HEK293 (cell line): ENCODE results near the gene ARSJ.

Experiments used
- CTCF ChIA-PET: fragments of 350-600 bp; formaldehyde crosslinking; extraction: SDS; loops from one replicate; lab custom pipeline; 2021; ENCODE audit warnings: antibody characterized with exemption; lab: Yijun Ruan, JAX
- POLR2A ChIA-PET: fragments of 300-600 bp; formaldehyde crosslinking; extraction: SDS; loops from one replicate; lab custom pipeline; 2020; ENCODE audit warnings: antibody characterized with exemption, inconsistent platforms; lab: Yijun Ruan, JAX
- H3K27ac ChIP-seq: fragments of 200-500 bp; sonication (Bioruptor generic); 2 replicates; pipeline ENCODE4 v1.5.1; 2014; ENCODE audit warnings: low read depth, low read length, control low read depth, inconsistent platforms; ENCODE audit errors: extremely low read depth
- H3K36me3 ChIP-seq, 2 experiments: fragments of 200-500 bp in 1 of 2; sonication (Bioruptor generic) in 1 of 2; 1 replicate in 1 of 2; 2 replicates in 1 of 2; pipeline ENCODE4 v1.5.1; 2014 to 2017; ENCODE audit warnings: inconsistent platforms in 2 of 2, low read length in 2 of 2; ENCODE audit not compliant: control insufficient read depth in 2 of 2, insufficient read depth in 1 of 2
- H3K4me1 ChIP-seq: fragments of 200-500 bp; sonication (Bioruptor generic); 2 replicates; pipeline ENCODE4 v1.5.1; 2014; ENCODE audit warnings: mild to moderate bottlenecking, low read length, inconsistent platforms; ENCODE audit not compliant: control insufficient read depth, insufficient read depth
- H3K4me3 ChIP-seq: 2 replicates; pipeline ENCODE4 v1.5.1; 2011; ENCODE audit warnings: low read depth, mild to moderate bottlenecking, control low read depth, low read length, moderate library complexity
- H3K9me3 ChIP-seq: fragments of 200-500 bp; sonication (Bioruptor generic); 2 replicates; pipeline ENCODE4 v1.5.1; 2014; ENCODE audit warnings: low read depth, low read length, inconsistent platforms; ENCODE audit not compliant: control insufficient read depth, insufficient read depth
- BCL11B ChIP-seq: fragments of 450-650 bp; formaldehyde crosslinking; IDR thresholded peaks from 2 replicates; pipeline ENCODE4 v1.5.1; 2016; ENCODE audit warnings: low read depth, missing biosample characterization, missing genetic modification characterization
- FEZF1 ChIP-seq: fragments of 450-650 bp; formaldehyde crosslinking; IDR thresholded peaks from 2 replicates; pipeline ENCODE4 v1.5.1; 2016; ENCODE audit warnings: missing biosample characterization, missing genetic modification characterization
- HOXA7 ChIP-seq: sonication (generic); formaldehyde crosslinking; IDR thresholded peaks from 2 replicates; pipeline ENCODE4 v1.8.1; 2022; ENCODE audit warnings: missing genetic modification reagents, borderline replicate concordance
- SCRT2 ChIP-seq: fragments of 450-650 bp; formaldehyde crosslinking; IDR thresholded peaks from 2 replicates; pipeline ENCODE4 v1.5.1; 2016; ENCODE audit warnings: missing biosample characterization, missing genetic modification characterization
- ZBTB20 ChIP-seq: fragments of 450-650 bp; formaldehyde crosslinking; IDR thresholded peaks from 2 replicates; pipeline ENCODE4 v1.5.1; 2016; ENCODE audit warnings: missing biosample characterization, missing genetic modification characterization
- ZFHX2 ChIP-seq: fragments of 450-650 bp; formaldehyde crosslinking; conservative IDR thresholded peaks from 2 replicates; pipeline ENCODE4 v1.5.1; 2016; ENCODE audit warnings: missing biosample characterization, missing genetic modification characterization
- ZNF175 ChIP-seq: fragments of 450-650 bp; formaldehyde crosslinking; IDR thresholded peaks from 2 replicates; pipeline ENCODE4 v1.5.1; 2016; ENCODE audit warnings: missing biosample characterization, missing genetic modification characterization
- ZNF350 ChIP-seq: fragments of 450-650 bp; formaldehyde crosslinking; IDR thresholded peaks from 2 replicates; pipeline ENCODE4 v1.5.0; 2017; ENCODE audit warnings: missing biosample characterization, mild to moderate bottlenecking, missing genetic modification characterization
- ZNF366 ChIP-seq: fragments of 450-650 bp; formaldehyde crosslinking; conservative IDR thresholded peaks from 2 replicates; pipeline ENCODE4 v1.5.1; 2016; ENCODE audit warnings: missing biosample characterization, missing genetic modification characterization
- ZNF394 ChIP-seq: fragments of 450-650 bp; formaldehyde crosslinking; IDR thresholded peaks from 2 replicates; pipeline ENCODE4 v1.5.1; 2016; ENCODE audit warnings: missing biosample characterization, missing genetic modification characterization, mild to moderate bottlenecking, moderate library complexity, borderline replicate concordance
- ZNF629 ChIP-seq: fragments of 450-650 bp; formaldehyde crosslinking; IDR thresholded peaks from 2 replicates; pipeline ENCODE4 v1.5.1; 2017; ENCODE audit warnings: missing biosample characterization, missing genetic modification characterization
- ZNF777 ChIP-seq: fragments of 450-650 bp; formaldehyde crosslinking; IDR thresholded peaks from 2 replicates; pipeline ENCODE4 v1.5.1; 2017; ENCODE audit warnings: missing biosample characterization, missing genetic modification characterization, borderline replicate concordance
- TF ChIP-seq, protein P1 (sequence below): fragments of 450-650 bp; formaldehyde crosslinking; IDR thresholded peaks from 2 replicates; pipeline ENCODE4 v1.5.1; 2017; ENCODE audit warnings: missing biosample characterization, missing genetic modification characterization
- TF ChIP-seq, protein P2 (sequence below): fragments of 450-650 bp; IDR thresholded peaks from 2 replicates; pipeline ENCODE4 v1.5.1; 2018; ENCODE audit warnings: missing biosample characterization, mild to moderate bottlenecking, missing genetic modification characterization
- TF ChIP-seq, protein P3 (sequence below): fragments of 450-650 bp; IDR thresholded peaks from 2 replicates; pipeline ENCODE4 v1.5.1; 2018; ENCODE audit warnings: missing biosample characterization, missing genetic modification characterization
- TF ChIP-seq, protein P4 (sequence below): fragments of 450-650 bp; formaldehyde crosslinking; IDR thresholded peaks from 2 replicates; pipeline ENCODE4 v1.5.1; 2016; ENCODE audit warnings: missing biosample characterization, missing genetic modification characterization, low read depth
- TF ChIP-seq, protein P5 (sequence below): fragments of 450-650 bp; formaldehyde crosslinking; IDR thresholded peaks from 2 replicates; pipeline ENCODE4 v1.5.1; 2016; ENCODE audit warnings: missing biosample characterization, missing genetic modification characterization
- TF ChIP-seq, protein P6 (sequence below): fragments of 450-650 bp; formaldehyde crosslinking; IDR thresholded peaks from 2 replicates; pipeline ENCODE4 v1.5.1; 2017; ENCODE audit warnings: missing biosample characterization, missing genetic modification characterization
- TF ChIP-seq, protein P7 (sequence below): fragments of 450-650 bp; formaldehyde crosslinking; IDR thresholded peaks from 2 replicates; pipeline ENCODE4 v1.5.1; 2017; ENCODE audit warnings: missing biosample characterization, mild to moderate bottlenecking, missing genetic modification characterization, moderate library complexity
- TF ChIP-seq, protein P8 (sequence below): IDR thresholded peaks from 2 replicates; pipeline ENCODE4 v1.6.1; 2011; ENCODE audit warnings: mild to moderate bottlenecking, low read depth, low read length, borderline replicate concordance

ARSJ gene

DNA sequence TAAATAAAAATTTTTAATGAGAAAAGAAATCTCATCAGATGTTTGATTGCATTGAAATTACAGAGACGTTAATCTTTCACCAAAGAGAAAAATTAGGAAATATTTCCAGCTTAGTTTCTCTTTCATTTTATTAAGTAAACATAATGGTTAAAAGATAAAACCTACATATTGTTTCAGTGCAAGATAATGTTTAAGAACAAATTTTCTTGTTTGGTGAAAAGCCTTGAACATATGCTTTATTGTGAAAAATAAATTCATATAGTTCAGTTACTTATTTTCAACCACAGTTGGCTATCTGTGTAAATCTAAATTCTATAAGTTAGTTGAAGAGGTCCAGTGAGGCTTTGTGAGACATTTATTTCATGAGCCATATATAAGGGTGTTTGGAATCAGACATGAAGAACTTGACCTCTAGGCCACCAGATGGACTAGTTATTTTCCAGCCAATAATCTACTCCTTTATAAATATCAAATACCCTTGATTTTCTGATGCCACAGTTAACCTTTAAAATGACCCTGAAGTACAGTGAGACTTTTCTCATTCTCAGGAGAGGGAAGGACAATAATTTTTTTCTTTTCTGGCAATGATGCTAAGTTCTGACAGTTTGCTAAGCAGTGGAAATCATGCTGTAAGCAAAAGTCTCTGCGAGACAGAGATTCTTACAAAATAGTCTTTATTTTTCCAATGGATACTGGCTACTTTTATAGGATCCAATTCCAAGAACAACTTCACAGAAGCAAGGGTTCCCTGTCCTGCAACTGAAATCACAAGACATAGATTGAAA lies 2.5 kb downstream of the ARSJ start:
- TF ChIP-seq, protein P1, sequence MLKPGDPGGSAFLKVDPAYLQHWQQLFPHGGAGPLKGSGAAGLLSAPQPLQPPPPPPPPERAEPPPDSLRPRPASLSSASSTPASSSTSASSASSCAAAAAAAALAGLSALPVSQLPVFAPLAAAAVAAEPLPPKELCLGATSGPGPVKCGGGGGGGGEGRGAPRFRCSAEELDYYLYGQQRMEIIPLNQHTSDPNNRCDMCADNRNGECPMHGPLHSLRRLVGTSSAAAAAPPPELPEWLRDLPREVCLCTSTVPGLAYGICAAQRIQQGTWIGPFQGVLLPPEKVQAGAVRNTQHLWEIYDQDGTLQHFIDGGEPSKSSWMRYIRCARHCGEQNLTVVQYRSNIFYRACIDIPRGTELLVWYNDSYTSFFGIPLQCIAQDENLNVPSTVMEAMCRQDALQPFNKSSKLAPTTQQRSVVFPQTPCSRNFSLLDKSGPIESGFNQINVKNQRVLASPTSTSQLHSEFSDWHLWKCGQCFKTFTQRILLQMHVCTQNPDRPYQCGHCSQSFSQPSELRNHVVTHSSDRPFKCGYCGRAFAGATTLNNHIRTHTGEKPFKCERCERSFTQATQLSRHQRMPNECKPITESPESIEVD, result peak; percentile 27; the same call in 1 of the 2 replicates
- peak; percentile 2; the same call in 1 of the 2 replicates for TF ChIP-seq SCRT2 (tag by site-specific recombination)
- TF ChIP-seq ZFHX2 (tag by site-specific recombination), result no peak
- CTCF ChIA-PET, result interaction anchor here (0.5 to 0.6 kb wide), 2 partner anchors 24 to 213 kb away, joined by 3 read pairs; no protein-coding TSS in a partner anchor
- POLR2A ChIA-PET, result no interaction called here
- Histone ChIP-seq H3K36me3 (no peaks in the 10 kb centered on the region), H3K27ac (no peak overlapping the region), H3K9me3 (no peaks in the 10 kb centered on the region), H3K4me1 (0 out of 2 replicates have a peak, but pooled peaks cover 6% of the 10 kb centered on the region), H3K4me3 (peak overlapping the region; percentile 64)

DNA sequence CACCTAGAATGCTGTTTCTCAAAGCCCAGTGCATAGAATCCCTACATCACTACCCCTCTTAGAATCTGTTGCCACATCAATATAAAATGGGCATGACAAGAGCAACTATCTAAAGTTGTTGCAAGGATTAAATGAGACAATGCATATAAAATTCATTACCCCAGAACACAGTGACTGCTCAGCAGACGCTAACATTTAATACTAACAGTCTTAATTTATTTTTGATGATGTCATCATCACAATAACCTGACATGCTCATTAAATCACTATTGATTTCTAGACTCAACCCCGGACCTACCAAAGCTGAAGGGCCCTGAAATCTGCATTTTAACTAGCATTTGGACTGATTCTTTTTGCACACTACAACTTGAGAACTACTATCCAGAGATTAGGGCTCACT lies 3.9 kb downstream of the ARSJ start:
- ChIA-PET CTCF (no interaction called here), POLR2A (interaction anchor here (0.6 kb wide), 1 partner anchor 166 kb away, joined by 4 read pairs; no protein-coding TSS in a partner anchor)
- 0 out of 2 replicates have a peak, but pooled peaks cover 6% of the 10 kb centered on the region for H3K4me1 ChIP-seq
- no peaks in the 10 kb centered on the region for H3K36me3 ChIP-seq
- H3K27ac ChIP-seq, result no peak overlapping the region
- no peak overlapping the region for H3K4me3 ChIP-seq
- H3K9me3 ChIP-seq, result no peaks in the 10 kb centered on the region
- TF ChIP-seq HOXA7, result no peak
- TF ChIP-seq ZNF629, result 0 out of 2 replicates have a peak, but pooled peaks have one; percentile 18
- TF ChIP-seq, protein P2, sequence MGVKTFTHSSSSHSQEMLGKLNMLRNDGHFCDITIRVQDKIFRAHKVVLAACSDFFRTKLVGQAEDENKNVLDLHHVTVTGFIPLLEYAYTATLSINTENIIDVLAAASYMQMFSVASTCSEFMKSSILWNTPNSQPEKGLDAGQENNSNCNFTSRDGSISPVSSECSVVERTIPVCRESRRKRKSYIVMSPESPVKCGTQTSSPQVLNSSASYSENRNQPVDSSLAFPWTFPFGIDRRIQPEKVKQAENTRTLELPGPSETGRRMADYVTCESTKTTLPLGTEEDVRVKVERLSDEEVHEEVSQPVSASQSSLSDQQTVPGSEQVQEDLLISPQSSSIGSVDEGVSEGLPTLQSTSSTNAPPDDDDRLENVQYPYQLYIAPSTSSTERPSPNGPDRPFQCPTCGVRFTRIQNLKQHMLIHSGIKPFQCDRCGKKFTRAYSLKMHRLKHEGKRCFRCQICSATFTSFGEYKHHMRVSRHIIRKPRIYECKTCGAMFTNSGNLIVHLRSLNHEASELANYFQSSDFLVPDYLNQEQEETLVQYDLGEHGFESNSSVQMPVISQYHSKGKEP (tag by site-specific recombination), result 0 out of 2 replicates have a peak, but pooled peaks have one; percentile 11
- TF ChIP-seq BCL11B (tag by site-specific recombination), result no peak
- no peak for TF ChIP-seq ZNF366 (tag by site-specific recombination)
- no peak for TF ChIP-seq SCRT2 (tag by site-specific recombination)
- TF ChIP-seq, protein P3, sequence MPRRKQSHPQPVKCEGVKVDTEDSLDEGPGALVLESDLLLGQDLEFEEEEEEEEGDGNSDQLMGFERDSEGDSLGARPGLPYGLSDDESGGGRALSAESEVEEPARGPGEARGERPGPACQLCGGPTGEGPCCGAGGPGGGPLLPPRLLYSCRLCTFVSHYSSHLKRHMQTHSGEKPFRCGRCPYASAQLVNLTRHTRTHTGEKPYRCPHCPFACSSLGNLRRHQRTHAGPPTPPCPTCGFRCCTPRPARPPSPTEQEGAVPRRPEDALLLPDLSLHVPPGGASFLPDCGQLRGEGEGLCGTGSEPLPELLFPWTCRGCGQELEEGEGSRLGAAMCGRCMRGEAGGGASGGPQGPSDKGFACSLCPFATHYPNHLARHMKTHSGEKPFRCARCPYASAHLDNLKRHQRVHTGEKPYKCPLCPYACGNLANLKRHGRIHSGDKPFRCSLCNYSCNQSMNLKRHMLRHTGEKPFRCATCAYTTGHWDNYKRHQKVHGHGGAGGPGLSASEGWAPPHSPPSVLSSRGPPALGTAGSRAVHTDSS (tag by site-specific recombination), result no peak
- TF ChIP-seq, protein P4, sequence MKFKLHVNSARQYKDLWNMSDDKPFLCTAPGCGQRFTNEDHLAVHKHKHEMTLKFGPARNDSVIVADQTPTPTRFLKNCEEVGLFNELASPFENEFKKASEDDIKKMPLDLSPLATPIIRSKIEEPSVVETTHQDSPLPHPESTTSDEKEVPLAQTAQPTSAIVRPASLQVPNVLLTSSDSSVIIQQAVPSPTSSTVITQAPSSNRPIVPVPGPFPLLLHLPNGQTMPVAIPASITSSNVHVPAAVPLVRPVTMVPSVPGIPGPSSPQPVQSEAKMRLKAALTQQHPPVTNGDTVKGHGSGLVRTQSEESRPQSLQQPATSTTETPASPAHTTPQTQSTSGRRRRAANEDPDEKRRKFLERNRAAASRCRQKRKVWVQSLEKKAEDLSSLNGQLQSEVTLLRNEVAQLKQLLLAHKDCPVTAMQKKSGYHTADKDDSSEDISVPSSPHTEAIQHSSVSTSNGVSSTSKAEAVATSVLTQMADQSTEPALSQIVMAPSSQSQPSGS (tag by site-specific recombination), result peak; percentile 87
- TF ChIP-seq, protein P5, sequence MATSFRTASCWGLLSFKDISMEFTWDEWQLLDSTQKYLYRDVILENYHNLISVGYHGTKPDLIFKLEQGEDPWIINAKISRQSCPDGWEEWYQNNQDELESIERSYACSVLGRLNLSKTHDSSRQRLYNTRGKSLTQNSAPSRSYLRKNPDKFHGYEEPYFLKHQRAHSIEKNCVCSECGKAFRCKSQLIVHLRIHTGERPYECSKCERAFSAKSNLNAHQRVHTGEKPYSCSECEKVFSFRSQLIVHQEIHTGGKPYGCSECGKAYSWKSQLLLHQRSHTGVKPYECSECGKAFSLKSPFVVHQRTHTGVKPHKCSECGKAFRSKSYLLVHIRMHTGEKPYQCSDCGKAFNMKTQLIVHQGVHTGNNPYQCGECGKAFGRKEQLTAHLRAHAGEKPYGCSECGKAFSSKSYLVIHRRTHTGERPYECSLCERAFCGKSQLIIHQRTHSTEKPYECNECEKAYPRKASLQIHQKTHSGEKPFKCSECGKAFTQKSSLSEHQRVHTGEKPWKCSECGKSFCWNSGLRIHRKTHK (tag by site-specific recombination), result no peak
- TF ChIP-seq, protein P6, sequence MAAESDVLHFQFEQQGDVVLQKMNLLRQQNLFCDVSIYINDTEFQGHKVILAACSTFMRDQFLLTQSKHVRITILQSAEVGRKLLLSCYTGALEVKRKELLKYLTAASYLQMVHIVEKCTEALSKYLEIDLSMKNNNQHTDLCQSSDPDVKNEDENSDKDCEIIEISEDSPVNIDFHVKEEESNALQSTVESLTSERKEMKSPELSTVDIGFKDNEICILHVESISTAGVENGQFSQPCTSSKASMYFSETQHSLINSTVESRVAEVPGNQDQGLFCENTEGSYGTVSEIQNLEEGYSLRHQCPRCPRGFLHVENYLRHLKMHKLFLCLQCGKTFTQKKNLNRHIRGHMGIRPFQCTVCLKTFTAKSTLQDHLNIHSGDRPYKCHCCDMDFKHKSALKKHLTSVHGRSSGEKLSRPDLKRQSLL (tag by site-specific recombination), result no peak
- no peak for TF ChIP-seq ZNF394 (tag by site-specific recombination)
- TF ChIP-seq, protein P7, sequence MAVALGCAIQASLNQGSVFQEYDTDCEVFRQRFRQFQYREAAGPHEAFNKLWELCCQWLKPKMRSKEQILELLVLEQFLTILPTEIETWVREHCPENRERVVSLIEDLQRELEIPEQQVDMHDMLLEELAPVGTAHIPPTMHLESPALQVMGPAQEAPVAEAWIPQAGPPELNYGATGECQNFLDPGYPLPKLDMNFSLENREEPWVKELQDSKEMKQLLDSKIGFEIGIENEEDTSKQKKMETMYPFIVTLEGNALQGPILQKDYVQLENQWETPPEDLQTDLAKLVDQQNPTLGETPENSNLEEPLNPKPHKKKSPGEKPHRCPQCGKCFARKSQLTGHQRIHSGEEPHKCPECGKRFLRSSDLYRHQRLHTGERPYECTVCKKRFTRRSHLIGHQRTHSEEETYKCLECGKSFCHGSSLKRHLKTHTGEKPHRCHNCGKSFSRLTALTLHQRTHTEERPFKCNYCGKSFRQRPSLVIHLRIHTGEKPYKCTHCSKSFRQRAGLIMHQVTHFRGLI, result no peak
- TF ChIP-seq ZNF350 (tag by site-specific recombination), result no peak
- no peak for TF ChIP-seq ZNF777
- TF ChIP-seq ZBTB20 (tag by site-specific recombination), result peak; percentile 86
- TF ChIP-seq, protein P8, sequence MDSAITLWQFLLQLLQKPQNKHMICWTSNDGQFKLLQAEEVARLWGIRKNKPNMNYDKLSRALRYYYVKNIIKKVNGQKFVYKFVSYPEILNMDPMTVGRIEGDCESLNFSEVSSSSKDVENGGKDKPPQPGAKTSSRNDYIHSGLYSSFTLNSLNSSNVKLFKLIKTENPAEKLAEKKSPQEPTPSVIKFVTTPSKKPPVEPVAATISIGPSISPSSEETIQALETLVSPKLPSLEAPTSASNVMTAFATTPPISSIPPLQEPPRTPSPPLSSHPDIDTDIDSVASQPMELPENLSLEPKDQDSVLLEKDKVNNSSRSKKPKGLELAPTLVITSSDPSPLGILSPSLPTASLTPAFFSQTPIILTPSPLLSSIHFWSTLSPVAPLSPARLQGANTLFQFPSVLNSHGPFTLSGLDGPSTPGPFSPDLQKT, result no peak
- no peak for TF ChIP-seq ZNF175 (tag by site-specific recombination)
- TF ChIP-seq FEZF1 (tag by site-specific recombination), result peak; percentile 69
